ENCODE measurements around the gene ZFAND3. TPM values are rescaled to one million over a fixed set of nuclear protein-coding genes. Genes with fewer than 3 reads are reported as not detected.
"Not testable (repeated sequence)": the region's sequence is repeated elsewhere in the genome, so short reads cannot be mapped to it uniquely, and the experiment has no call there.

ZFAND3 gene
- total RNA-seq, 1 donor from 2014 or later = 43.7 TPM

DNA sequence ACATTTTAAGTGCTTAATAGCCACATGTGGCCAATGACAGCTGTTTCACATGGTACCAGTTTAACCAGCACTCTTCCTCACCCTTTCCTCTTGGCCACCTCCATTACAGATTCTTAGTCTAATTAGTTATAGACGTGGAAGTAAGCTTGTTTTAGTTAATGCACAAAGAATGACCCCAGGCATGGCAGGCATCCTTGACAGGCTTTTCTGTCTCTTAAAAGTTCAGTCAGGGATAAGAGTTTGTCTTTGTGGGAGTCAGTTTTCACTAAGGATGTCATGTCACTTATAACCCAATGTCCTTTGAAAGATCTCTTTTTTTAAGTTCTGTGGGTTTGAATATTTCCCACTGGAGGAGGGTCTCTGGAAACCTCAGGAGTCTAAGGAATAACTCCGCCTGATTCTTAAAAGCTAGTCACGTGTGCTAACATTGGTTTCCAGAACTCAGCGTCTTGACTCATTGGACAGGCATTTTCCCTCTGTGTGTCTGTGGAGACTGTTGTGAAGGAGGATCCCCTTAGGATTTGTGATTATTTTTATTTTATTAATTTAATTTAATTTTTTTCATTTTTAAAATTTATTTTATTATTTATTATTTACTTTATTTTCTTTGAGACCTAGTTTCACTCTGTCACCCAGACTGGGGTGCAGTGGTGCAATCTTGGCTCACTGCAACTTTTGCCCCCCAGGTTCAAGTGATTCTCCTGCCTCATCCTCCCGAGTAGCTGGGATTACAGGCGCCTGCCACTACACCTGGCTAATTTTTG, 171.4 kb downstream of the ZFAND3 start:
- intact Hi-C loops (cut with micrococcal nuclease) = no loop called here

DNA sequence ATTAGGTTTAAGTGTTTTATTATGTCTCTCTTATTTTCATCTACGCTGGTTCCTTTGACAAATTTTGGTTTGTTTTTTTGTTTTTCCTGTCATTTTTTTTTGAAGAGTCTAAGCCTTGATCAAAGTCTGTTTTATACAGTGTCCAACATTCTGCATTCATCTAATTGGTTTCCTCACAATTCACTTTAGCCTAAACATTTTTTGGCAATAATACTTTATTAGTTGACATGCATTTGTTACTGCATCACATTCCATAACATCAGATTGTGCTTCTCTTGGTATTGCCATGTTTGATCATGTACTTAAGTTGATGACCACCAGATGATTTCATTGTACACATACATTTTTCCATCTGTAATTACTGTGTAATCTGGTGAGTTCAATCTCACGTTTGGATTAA, 173.2 kb downstream of the ZFAND3 start:
- intact Hi-C loops (cut with micrococcal nuclease) = no loop called here

DNA sequence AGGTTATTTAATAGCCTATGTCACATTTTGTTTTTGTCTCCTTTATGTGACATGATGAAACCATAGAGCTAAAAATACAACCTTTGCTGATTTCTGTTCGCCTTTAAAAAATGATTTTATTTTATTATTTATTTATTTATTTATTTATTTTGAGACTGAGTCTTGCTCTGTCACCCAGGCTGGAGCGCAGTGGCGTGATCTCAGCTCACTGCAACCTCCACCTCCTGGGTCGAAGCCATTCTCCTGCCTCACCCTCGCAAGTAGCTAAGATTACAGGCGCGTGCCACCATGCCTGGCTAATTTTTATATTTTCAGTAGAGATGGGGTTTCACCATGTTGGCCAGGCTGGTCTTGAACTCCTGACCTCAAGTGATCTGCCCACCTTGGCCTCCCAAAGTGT, 173.7 kb downstream of the ZFAND3 start:
- intact Hi-C loops (cut with micrococcal nuclease) = not testable (repeated sequence)

DNA sequence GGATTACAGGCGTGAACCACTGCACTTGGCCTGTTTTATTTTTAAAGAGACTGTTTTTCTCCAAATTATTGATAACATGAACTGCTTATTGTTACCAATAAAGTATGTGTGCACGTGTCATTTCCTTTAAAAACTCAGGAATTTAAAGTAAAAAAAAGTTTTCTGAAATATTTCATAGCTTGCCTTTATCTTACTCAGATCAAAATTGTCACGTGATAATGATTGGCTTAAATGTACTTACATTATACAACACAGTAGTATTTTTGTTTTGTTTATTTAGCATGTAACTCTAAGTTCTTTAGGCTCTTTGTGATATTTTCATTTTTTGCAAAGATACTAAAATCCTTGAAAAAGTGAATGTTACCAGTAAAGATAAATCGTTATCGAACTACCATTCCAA, 174.1 kb downstream of the ZFAND3 start:
- intact Hi-C loops (cut with micrococcal nuclease) = no loop called here

DNA sequence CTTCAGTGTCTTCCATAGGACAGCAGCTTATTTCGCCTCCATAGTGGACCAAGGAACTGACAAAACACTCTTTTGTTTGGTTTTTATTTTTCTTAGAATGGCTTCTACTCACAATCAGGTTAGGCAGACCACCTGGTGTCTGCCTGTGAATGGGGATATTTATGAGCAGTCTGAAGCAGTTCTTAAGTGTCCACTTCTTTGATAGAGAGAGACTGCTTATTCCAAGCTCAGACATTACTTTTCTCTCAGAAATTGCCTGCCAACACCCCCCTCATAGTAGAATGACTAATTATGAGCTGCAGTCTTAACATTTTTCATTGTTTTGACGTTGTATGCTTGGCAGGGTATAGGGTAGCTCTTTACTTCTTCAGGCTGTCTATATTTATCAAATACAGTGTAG, 174.7 kb downstream of the ZFAND3 start:
- intact Hi-C loops (cut with micrococcal nuclease) = no loop called here

DNA sequence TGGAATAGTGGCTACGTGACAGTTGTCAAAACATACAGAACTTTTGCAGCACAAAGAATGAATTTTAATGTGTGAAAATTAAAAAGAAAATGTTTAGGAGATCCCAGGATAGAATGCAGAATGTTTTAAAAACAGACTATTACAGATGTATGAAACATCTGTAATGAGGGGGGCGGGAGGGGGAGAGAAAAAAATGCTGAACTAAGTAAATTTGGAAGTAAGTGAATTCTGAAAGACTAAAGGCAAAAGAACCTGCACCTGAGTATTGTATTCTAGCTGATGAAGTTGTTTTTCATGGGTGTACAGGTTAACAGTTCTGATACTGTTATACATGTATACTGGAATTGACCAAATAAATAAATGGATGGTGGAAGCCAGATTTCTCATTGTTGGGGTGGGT, 178.8 kb downstream of the ZFAND3 start:
- intact Hi-C loops (cut with micrococcal nuclease) = no loop called here

DNA sequence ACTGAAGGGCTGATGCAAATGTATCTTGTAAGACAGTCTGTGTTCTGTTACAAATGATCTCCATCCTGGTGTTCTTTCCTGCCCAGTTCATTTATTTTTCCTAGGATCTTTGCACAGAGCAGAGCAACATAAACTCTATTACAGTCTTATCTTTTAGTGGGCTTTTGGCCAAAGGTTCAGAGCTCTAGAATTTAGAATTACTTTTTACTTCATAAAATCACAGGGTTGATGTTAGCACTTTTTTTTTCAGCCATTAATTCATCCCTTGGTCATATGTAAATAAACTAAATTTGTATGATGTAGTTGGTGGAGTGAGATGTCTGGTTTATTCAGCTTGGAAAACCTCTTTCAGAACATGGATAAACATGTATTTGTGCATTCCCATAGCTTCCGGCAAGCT, 181.9 kb downstream of the ZFAND3 start:
- intact Hi-C loops (cut with micrococcal nuclease) = no loop called here

DNA sequence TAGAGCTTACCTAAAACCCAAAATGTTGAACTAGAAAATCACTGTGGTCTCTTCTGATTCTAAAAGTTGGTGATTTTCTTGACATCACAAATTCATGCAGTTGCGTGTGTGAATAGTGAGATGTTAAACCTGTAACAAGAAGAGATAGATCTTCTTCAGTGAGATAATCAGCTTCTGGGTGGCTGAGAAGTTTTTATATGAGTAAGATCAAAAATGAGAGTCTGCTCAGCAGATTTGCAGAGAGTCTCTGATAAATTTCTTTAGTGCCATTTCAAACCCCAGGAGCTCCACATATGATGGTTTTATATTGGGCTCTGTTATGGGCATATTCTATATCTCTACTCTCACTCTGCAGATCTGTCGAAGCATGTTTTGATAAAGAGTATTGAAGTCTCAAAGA, 185.4 kb downstream of the ZFAND3 start:
- intact Hi-C loops (cut with micrococcal nuclease) = no loop called here

DNA sequence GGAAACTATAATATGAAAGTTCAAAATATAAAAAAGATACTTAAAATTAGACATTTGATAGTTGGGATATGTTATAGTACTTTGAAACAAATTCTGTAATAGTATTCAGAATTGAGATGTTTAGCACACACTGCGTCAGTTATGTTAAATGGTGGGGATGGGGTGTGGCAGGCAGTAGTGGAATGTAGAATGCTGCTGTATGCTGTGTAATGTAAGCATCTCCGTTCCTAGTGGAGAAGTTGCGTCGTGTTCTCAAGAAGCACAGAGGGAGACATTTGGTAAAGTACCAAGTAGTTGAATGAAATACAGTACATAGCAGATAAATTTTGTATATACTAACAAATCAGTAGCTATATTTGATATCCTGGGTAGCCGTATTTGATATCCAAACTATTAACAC, 192.4 kb downstream of the ZFAND3 start:
- intact Hi-C loops (cut with micrococcal nuclease) = loop anchor here (1.0 to 5.0 kb wide), 2 partner anchors 221 to 310 kb away; no protein-coding TSS in a partner anchor

DNA sequence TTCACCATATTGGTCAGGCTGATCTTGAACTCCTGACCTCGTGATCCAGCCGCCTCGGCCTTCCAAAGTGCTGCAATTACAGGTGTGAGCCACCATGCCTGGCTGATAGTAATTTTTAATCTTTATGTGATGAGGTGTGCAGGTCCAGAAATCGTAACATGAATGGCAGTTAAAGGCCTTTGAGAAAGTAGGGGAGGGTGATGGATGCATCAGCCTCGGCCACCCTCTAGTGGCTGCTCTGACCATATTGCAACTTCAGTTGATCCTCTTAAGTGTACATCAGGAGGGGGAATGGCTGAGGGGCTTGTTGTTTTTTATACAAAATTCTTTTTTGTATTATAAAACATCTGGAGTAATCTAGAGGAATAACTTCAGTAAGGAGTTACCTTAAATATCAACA, 193.0 kb downstream of the ZFAND3 start:
- intact Hi-C loops (cut with micrococcal nuclease) = loop anchor here (1.0 to 5.0 kb wide), 2 partner anchors 221 to 310 kb away; no protein-coding TSS in a partner anchor

DNA sequence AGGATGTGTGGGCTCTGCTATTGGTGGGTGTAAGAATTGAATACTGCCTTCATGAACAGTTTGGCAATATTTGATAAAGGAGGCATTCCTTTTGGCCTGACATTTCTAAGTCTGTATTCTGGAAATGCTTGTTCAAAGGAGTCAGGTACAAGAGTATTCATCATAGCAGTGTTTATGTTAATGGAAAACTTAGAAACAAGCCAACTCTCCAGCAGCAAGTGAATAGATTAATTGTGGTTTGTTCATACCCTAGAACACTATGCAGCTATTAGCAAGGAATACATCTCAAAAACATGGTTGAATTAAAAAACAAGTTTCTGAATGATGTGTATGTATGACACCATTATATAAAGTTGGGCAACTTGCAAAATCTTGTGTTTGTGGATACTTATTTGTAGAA, 195.8 kb downstream of the ZFAND3 start:
- intact Hi-C loops (cut with micrococcal nuclease) = no loop called here

DNA sequence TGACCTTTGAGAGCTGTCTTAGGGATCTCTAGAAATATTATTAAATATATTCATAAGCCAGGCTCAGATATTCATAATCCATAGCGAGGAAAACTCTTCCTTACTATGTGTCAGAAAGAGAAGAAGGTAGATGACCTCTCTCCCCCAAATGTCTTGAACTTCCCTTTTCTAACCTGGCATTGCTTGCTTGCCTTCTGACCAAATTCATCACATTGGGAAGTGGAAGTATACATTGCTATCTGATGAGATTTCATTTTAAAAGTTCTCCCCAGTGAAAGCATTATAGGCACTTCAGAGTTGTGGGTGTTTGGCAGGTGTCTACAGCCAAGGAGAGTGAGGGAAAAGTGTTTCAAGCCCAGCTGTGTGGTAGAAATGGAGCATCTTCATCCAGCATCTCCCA, 197.3 kb downstream of the ZFAND3 start:
- intact Hi-C loops (cut with micrococcal nuclease) = no loop called here

DNA sequence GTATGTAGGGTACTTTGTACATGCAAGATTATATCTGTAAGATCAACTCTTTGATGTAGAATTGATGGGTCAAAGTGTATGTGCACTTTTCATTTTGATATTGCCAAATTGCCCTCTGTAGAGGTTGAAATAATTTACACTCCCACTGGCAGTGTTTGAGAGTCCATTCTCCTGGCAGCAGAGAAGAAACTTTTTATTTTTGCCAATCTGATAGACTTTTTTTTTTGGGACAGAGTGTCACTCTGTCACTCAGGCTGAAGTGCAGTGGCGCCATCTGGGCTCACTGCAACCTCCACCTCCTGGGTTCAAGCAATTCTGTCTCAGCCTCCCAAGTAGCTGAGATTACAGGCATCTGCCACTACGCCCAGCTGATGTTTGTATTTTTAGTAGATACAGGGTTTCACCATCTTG, 199.2 kb downstream of the ZFAND3 start:
- intact Hi-C loops (cut with micrococcal nuclease) = no loop called here

DNA sequence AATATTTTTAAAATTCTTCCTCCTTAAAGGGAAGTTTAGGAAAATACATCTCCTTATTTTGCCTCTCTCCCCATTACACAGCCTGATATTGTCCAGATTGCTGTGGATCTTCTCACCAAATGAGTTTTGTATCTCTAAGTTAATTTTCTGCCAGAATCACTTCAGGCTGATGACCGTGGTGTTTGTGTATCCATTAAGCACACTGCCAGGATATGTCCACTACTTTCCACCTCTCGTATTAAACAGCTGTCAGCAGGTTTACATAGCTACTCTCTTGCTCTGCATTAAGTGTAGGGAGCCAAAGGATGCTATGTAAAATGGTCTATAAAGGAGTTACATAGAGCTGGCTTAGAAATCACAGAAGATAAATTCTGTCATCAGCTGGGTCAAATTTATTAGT, 201.1 kb downstream of the ZFAND3 start:
- intact Hi-C loops (cut with micrococcal nuclease) = no loop called here

DNA sequence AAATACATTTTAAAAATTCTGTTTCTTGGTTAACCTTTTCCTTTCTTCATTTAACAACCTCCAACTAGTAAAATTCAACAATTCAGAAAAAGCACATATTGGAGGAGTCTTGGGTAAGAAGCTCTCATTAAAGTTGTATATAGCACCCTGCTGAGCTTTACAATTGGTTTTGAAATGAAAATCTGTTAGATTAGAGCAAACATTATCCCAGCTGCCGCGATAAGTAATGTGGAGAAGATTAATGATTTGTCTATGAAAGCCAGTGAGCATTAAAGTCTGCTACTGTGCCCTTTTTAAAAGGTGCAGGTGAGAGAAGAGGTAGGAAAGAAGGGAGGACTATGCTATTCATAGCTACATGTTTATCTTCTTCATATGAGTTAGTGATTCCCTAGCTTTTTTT, 201.5 kb downstream of the ZFAND3 start:
- intact Hi-C loops (cut with micrococcal nuclease) = no loop called here

DNA sequence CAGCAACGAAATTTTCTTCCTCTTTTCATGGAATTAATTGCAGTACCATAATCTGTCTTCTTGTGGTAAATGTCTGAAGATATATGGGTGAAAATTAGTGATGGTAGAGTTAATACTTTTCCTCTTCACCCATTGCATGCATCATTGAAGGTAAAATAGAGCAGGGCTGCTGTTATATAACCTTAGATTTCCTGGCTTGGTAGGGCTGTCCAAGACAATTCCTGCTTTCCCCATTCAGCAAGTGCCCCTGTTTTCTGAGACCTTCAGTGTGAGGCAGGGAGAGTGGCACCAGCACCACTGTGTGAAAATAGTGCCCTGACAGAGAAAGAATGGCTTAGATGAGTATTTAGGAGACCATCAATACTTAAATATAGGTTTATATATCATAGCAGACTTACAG, 202.0 kb downstream of the ZFAND3 start:
- intact Hi-C loops (cut with micrococcal nuclease) = no loop called here

DNA sequence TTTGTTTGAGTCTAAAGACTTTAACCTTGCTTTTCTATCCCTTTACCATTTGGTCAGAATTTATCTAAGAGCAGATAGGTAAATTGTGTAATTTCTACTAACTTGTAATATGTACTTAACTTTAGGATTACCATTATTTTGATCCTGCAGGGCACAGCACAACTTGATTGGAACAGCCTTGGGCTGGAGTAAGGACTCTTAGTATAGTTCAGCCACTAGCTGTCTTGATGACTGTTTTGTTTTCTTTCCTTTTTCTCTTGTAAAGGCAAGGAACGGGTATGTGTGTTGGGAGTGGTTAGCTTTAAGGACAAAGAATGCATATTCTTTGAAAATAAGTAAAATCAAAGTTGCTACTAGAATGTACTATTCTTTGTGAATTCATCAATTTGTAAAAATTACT, 203.2 kb downstream of the ZFAND3 start:
- intact Hi-C loops (cut with micrococcal nuclease) = no loop called here

DNA sequence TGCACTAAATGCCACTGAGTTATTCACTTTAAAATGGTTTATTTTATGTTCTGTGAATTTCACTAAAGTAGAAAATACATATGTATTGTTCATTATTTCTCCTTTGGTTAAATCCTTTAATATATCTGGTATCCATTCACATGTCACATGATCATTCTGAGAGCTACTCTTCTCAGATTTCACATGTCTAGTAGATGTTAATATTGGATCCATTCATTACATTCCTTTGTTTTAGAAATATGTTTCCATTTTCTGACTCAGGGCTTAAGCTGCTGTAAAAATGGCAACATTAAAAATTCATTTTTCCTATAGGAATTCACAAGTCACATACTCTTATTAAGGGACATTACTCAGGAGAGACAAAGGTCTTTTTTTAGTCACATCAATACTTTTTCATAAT, 205.4 kb downstream of the ZFAND3 start:
- intact Hi-C loops (cut with micrococcal nuclease) = no loop called here

DNA sequence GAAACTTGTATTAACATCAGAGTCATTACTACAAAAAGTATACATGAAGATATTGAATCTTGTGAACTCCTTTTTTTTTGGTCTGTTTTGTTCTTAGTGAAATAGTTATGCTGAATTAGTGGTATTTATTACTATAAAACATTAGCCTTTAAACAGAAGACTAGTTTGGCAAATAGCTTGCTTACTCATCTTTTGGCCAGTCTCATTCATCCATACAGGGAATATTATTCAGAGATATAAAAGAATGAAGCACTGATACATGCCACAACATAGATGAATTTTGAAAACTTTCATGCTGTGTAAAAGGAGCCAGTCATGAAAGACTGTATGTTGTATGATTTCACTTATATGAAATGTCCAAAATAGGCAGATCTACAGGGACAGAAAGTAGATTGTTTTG, 205.9 kb downstream of the ZFAND3 start:
- intact Hi-C loops (cut with micrococcal nuclease) = no loop called here

DNA sequence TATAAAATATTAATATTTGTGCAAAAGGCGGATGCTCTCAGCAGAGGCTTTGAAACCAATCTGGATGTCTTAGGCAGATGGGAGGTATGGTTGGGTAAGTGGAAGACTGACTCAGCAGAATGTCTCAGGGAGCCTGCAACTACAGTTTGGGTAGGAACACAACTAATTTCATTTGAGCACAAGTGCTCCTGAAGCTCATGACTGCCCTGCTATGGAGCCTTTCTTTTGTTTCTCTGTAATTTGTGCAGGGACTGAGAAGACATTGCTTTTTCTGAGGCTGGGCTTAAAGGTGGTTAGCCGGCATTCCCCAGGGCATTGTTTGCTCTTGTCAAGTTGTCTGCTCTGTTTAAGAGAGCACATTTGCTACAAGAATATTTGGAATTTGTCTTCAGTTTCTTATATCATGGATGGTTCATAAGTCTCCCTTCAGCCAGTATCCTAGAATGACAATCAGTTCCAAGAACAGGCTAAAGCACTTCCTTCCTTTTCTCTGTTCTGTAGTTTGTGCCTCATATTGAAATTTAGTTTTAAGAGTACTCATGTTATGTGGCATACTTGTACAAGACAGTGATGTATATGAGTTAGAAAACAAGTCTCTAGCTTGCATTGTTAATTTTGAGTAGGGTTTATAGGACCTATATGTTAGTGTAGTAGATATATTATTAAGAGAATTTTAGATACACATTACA, 208.3 kb downstream of the ZFAND3 start:
- intact Hi-C loops (cut with micrococcal nuclease) = no loop called here

DNA sequence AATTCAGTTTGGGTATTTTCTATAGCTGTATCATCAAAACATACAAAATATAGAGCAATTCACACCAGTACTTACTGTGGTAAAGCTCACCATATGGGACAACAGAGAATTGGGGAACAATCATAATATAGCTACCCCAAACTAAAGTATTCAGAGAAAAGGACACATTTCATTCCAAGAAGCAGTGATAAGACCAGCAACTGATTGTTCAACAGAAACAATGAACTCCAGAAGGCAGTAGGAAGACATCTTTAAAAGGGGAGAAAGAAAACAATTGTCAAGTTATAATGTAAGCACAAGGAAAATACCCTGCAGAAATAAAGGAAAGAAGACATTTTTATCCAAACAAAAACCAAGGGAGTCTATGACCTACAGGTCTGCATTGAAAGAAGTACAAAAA, 210.9 kb downstream of the ZFAND3 start:
- intact Hi-C loops (cut with micrococcal nuclease) = no loop called here

DNA sequence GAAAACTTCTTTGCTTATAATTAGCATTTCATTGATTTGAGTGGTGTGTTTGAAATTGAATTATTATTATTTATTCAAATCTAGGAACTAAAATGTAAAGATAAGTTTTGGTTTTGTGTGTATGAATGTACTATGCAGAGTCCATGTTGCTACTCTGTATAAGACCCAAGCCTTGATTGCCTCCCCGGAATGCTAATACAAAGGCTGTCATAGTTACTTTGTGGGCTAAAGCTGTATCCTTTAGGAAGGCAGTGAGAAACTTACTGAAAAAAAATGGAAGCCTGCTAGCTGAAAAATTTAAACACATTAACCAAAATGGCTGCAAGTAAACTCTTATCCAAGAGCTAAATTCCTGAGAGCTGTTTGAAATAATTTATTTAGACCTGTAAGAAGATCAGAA, 213.3 kb downstream of the ZFAND3 start:
- intact Hi-C loops (cut with micrococcal nuclease) = no loop called here

DNA sequence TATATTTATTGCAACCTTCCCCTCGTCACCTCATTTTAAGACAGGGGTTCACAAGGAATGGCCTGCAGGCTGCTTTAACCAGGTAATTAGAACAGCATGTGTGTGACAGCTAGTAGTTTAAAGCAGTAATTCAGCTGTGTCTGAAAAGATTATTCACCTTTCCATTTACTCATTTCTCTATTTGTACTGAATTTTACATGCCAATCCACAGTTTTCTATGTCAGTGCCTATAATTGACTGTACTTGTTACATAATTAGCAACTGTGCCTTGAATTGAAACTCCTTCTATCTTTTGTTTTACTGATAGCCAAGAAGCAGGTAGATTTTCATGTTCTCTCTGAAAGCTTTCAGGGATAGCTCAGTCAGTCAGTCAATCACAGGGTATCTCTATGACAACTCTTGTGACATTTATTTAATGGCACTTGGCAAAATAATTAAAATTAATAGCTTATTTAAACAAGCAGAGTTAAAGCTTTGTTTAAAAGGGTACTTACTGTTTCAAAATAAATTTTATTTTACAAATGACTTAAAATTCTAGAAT, 214.0 kb downstream of the ZFAND3 start:
- intact Hi-C loops (cut with micrococcal nuclease) = no loop called here
